SK-N-SH (cell line): ENCODE measurements around the gene ZSCAN21. TPM values are rescaled to one million over a fixed set of nuclear protein-coding genes. Genes with fewer than 3 reads are reported as not detected.

ENCODE experiments used
- CTCF ChIA-PET: fragments of 300-600, 350-600 bp; formaldehyde crosslinking; extraction: SDS; loops from one replicate; lab custom pipeline; 2021; lab: Yijun Ruan, JAX
- POLR2A ChIA-PET: fragments of 350-600 bp; sonication (Branson Sonifier 250); formaldehyde crosslinking; extraction: SDS; loops from one replicate; lab custom pipeline; 2020; ENCODE audit warnings: antibody characterized with exemption, inconsistent platforms; lab: Yijun Ruan, JAX
- DNase-seq: peaks from one replicate; pipeline ENCODE4 v3.0.0; 2012
- H2AFZ ChIP-seq: fragments of 200-600 bp; sonication (generic); 2 replicates; pipeline ENCODE4 v1.8.1; 2016; ENCODE audit warnings: antibody characterized with exemption, mild to moderate bottlenecking, low read depth
- H3F3A ChIP-seq: fragments of 200-600 bp; sonication (generic); replicated peaks from 2 replicates; pipeline ENCODE3; 2016; ENCODE audit warnings: antibody characterized with exemption, mild to moderate bottlenecking; ENCODE audit not compliant: insufficient read depth
- H3K27ac ChIP-seq, 2 experiments: fragments of 200-500 bp in 1 of 2; fragments of 200-600 bp in 1 of 2; sonication (Bioruptor generic) in 1 of 2; sonication (generic), shearing (Covaris generic) in 1 of 2; 2 replicates each; pipeline versions ENCODE4 v1.5.1 to v1.6.1; 2014 to 2016; ENCODE audit warnings: low read depth in 2 of 2, inconsistent platforms in 1 of 2, low read length in 1 of 2, mild to moderate bottlenecking in 1 of 2, mixed read lengths in 1 of 2
- H3K27me3 ChIP-seq: fragments of 200-600 bp; sonication (generic), shearing (Covaris generic); 2 replicates; pipeline ENCODE4 v1.6.1; 2016; ENCODE audit warnings: mixed run types; ENCODE audit not compliant: insufficient read depth
- H3K36me3 ChIP-seq, 2 experiments: fragments of 200-500 bp in 1 of 2; fragments of 200-600 bp in 1 of 2; sonication (Bioruptor generic) in 1 of 2; sonication (generic) in 1 of 2; replicated peaks in 1 of 2; 2 replicates each; pipeline versions ENCODE3 to v1.5.1; 2014 to 2016; ENCODE audit warnings: low read length in 1 of 2, mild to moderate bottlenecking in 1 of 2; ENCODE audit not compliant: insufficient read depth in 2 of 2, control insufficient read depth in 1 of 2
- H3K4me1 ChIP-seq, 2 experiments: fragments of 200-500 bp in 1 of 2; fragments of 200-600 bp in 1 of 2; sonication (Bioruptor generic) in 1 of 2; sonication (generic), shearing (Covaris generic) in 1 of 2; 2 replicates each; pipeline versions ENCODE4 v1.5.1 to v1.6.1; 2014 to 2016; ENCODE audit warnings: low read depth in 1 of 2, low read length in 1 of 2, mixed run types in 1 of 2; ENCODE audit not compliant: insufficient read depth in 2 of 2, control insufficient read depth in 1 of 2
- H3K4me2 ChIP-seq: fragments of 200-600 bp; sonication (generic), shearing (Covaris generic); 2 replicates; pipeline ENCODE4 v1.6.1; 2017; ENCODE audit warnings: mixed run types
- H3K4me3 ChIP-seq, 2 experiments: fragments of 200-500 bp in 1 of 2; fragments of 200-600 bp in 1 of 2; sonication (Bioruptor generic) in 1 of 2; sonication (generic), shearing (Covaris generic) in 1 of 2; 2 replicates each; pipeline versions ENCODE4 v1.5.1 to v1.8.1; 2014 to 2016; ENCODE audit warnings: low read depth in 2 of 2, inconsistent platforms in 1 of 2, low read length in 1 of 2, mild to moderate bottlenecking in 1 of 2, mixed read lengths in 1 of 2, moderate library complexity in 1 of 2
- H3K79me2 ChIP-seq: fragments of 200-600 bp; sonication (generic); 2 replicates; pipeline ENCODE4 v1.8.1; 2017; ENCODE audit warnings: mild to moderate bottlenecking; ENCODE audit not compliant: insufficient read depth
- H3K9ac ChIP-seq: fragments of 200-600 bp; sonication (generic); 2 replicates; pipeline ENCODE4 v1.6.1; 2017; ENCODE audit warnings: mixed run types
- H3K9me2 ChIP-seq: fragments of 200-600 bp; sonication (generic); 2 replicates; pipeline ENCODE4 v1.6.1; 2017; ENCODE audit warnings: mixed run types
- H3K9me3 ChIP-seq: fragments of 200-600 bp; sonication (generic); 2 replicates; pipeline ENCODE4 v1.6.1; 2017; ENCODE audit warnings: mixed run types, mild to moderate bottlenecking, moderate library complexity
- H4K20me1 ChIP-seq: fragments of 200-600 bp; sonication (generic); 2 replicates; pipeline ENCODE4 v1.6.1; 2017; ENCODE audit warnings: mild to moderate bottlenecking, mixed run types; ENCODE audit not compliant: insufficient read depth
- CHD2 ChIP-seq: fragments of 150-350 bp; IDR thresholded peaks from 2 replicates; pipeline ENCODE4 v1.6.1; 2018; ENCODE audit warnings: low read length; ENCODE audit not compliant: partially characterized antibody
- ELF1 ChIP-seq: IDR thresholded peaks from 2 replicates; pipeline ENCODE4 v1.4.0; 2012
- FOXJ3 ChIP-seq: sonication (generic); formaldehyde crosslinking; IDR thresholded peaks from 2 replicates; pipeline ENCODE4 v1.5.1; 2020; ENCODE audit warnings: mild to moderate bottlenecking, missing genetic modification reagents
- FOXM1 ChIP-seq: IDR thresholded peaks from 2 replicates; pipeline ENCODE4 v1.4.0; 2012; ENCODE audit warnings: low read depth, mild to moderate bottlenecking
- GATA2 ChIP-seq: sonication (generic); formaldehyde crosslinking; IDR thresholded peaks from 2 replicates; pipeline ENCODE4 v1.5.0; 2020; ENCODE audit warnings: mild to moderate bottlenecking, missing genetic modification reagents
- MXI1 ChIP-seq: IDR thresholded peaks from 2 replicates; pipeline ENCODE4 v1.6.1; 2012; ENCODE audit warnings: mild to moderate bottlenecking, low read depth, low read length, improper control_type of control experiment
- NFIC ChIP-seq: IDR thresholded peaks from 2 replicates; pipeline ENCODE4 v1.4.0; 2012; ENCODE audit warnings: borderline replicate concordance
- POLR2AphosphoS5 ChIP-seq: IDR thresholded peaks from 2 replicates; pipeline ENCODE4 v1.6.1; 2012; ENCODE audit warnings: low read depth, low read length
- RAD21 ChIP-seq: IDR thresholded peaks from 2 replicates; pipeline ENCODE4 v1.6.1; 2012; ENCODE audit warnings: mild to moderate bottlenecking, low read length
- RCOR1 ChIP-seq: fragments of 150-350 bp; IDR thresholded peaks from 2 replicates; pipeline ENCODE4 v1.6.1; 2017; ENCODE audit warnings: antibody characterized with exemption, low read length
- RXRA ChIP-seq: IDR thresholded peaks from 2 replicates; pipeline ENCODE4 v1.4.0; 2012; ENCODE audit warnings: low read depth, mild to moderate bottlenecking, borderline replicate concordance
- SIN3A ChIP-seq: IDR thresholded peaks from 2 replicates; pipeline ENCODE4 v1.6.1; 2012; ENCODE audit warnings: low read depth, mild to moderate bottlenecking, low read length, moderate library complexity, borderline replicate concordance
- TAF1 ChIP-seq: IDR thresholded peaks from 2 replicates; pipeline ENCODE4 v1.6.1; 2012; ENCODE audit warnings: low read depth, mild to moderate bottlenecking, low read length, moderate library complexity, borderline replicate concordance
- TCF12 ChIP-seq: IDR thresholded peaks from 2 replicates; pipeline ENCODE4 v1.4.0; 2012
- TEAD4 ChIP-seq: IDR thresholded peaks from 2 replicates; pipeline ENCODE4 v1.4.0; 2012; ENCODE audit warnings: mild to moderate bottlenecking, borderline replicate concordance; ENCODE audit not compliant: insufficient read depth
- YY1 ChIP-seq: IDR thresholded peaks from 2 replicates; pipeline ENCODE4 v1.4.0; 2012; ENCODE audit warnings: low read depth, mild to moderate bottlenecking
- WGBS: methylation state at CpG from one replicate; pipeline ENCODE4 v1.1.6; 2017; ENCODE audit warnings: low lambda C conversion rate; 5-methylcytosine and 5-hydroxymethylcytosine counted together
- polyA plus RNA-seq, 3 experiments: library from polyadenylated mRNA; depleted of rRNA; stranded (reverse); fragments of >200 nt; gene quantifications; 2 replicates each; pipeline ENCODE4 v1.2.3, GENCODE V29; 2012
- TF ChIP-seq, protein P1 (sequence below): fragments of 150-350 bp; IDR thresholded peaks from 2 replicates; pipeline ENCODE4 v1.6.1; 2017; ENCODE audit warnings: antibody characterized with exemption, low read length, low read depth, borderline replicate concordance
- TF ChIP-seq, protein P2 (sequence below): fragments of 200-600 bp; sonication (generic); IDR thresholded peaks from 2 replicates; pipeline ENCODE4 v1.6.1; 2017; ENCODE audit warnings: antibody characterized with exemption, mild to moderate bottlenecking, moderate library complexity
- TF ChIP-seq, protein P3 (sequence below): IDR thresholded peaks from 2 replicates; pipeline ENCODE4 v1.6.1; 2012; ENCODE audit warnings: mild to moderate bottlenecking, low read depth, low read length, moderate library complexity
- TF ChIP-seq, protein P4 (sequence below): IDR thresholded peaks from 2 replicates; pipeline ENCODE4 v1.4.0; 2012; ENCODE audit warnings: low read depth, borderline replicate concordance

The ZSCAN21 gene
- polyA plus RNA-seq, 1 of the 3 experiments (the other 2 are of a cell fraction), result 17.5 TPM

DNA sequence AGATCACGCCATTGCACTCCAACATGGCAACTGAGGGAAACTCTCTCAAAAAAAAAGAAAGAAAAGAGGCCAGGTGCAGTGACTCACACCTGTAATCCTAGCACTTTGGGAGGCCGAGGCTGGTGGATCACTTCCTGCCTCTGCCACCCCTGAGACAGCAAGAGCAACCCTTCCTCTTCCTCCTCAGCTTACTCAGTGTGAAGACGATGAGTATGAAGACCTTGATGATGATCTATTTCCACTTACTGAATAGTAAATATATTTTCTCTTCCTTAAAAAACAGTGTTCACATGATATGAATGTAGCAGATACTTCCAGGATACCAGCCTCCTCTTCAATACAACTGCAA lies 36.3 kb upstream of the ZSCAN21 start (continued):
- TF ChIP-seq, protein P1, sequence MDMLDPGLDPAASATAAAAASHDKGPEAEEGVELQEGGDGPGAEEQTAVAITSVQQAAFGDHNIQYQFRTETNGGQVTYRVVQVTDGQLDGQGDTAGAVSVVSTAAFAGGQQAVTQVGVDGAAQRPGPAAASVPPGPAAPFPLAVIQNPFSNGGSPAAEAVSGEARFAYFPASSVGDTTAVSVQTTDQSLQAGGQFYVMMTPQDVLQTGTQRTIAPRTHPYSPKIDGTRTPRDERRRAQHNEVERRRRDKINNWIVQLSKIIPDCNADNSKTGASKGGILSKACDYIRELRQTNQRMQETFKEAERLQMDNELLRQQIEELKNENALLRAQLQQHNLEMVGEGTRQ, result no peak

DNA sequence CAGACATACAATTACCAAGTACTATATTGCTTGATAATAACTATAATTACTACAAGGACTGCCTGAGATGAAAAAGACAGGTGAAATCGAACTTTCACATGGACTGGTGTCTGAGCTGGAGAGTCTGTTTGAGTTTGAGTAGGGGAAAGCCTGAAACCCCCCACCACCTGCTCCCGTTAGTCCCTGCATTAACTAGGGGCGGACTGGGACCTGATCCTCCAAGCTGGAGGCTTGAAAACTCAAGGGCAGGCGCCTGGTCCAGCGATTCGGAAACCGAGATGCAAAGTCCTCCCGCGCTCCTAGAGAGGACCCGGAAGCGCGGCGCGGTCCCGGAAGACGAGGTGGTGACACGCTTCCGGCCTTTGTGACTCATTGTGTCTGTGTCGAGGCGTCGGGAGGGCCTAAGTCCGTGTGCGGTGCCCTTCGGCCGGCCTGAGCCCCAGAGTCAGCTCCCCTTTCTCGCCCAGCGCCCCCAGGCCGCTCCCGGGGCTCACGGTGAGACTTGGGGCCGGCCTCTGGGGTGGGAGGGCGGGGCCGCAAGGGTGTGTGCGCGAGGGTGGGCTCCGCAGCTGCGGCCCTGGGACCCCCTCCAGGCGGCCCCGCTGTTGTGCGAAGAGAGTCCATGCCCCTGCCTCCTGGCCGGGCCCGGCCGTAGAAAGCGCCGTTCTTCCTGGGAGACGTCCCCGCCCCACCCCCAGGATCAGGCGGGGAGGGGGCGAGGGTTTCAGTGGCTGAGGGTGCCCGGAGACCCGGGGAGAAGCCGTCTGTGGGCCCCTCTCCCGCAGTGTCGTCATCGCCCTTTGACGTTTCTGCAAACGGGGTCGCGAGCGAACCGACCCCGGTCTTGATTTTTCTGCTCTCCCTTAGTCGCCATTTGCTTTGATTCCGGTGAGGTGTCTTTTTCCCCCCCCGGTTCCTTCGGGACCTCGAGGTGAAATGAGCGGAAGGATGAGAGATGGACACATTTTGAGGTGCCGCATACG lies 34.1 kb upstream of the ZSCAN21 start, which contains the start of gene ZKSCAN1:
Gene ZKSCAN1, plus strand, starts transcription at position 365 of the 983 bp plus-strand sequence. CDS start 7,911 bp downstream, outside the sequence.
- Histone ChIP-seq H3K27ac (peak within 1 kb of the TSS; percentile 78 to 85), H3K36me3 (peaks cover 5 to 7% of the 10 kb centered on the region in 2 experiments), H3K4me1 (peaks cover 0 to 12% of the 10 kb centered on the region in 2 experiments; a peak in 3 of 4 replicates), H4K20me1 (peaks cover 39% of the 10 kb centered on the region), H3K9ac (peak within 1 kb of the TSS; percentile 99), H3K9me3 (no peaks in the 10 kb centered on the region), H3K27me3 (no peaks in the 10 kb centered on the region), H3K9me2 (no peaks in the 10 kb centered on the region), H3K4me2 (peak within 1 kb of the TSS; percentile 76), H3K4me3 (peak within 1 kb of the TSS; percentile 78 to 89), H2AFZ (peak within 1 kb of the TSS; percentile 100), H3F3A (no peaks in the 10 kb centered on the region), H3K79me2 (peaks cover 50% of the 10 kb centered on the region)
- DNase-seq, result peak; percentile 98
- POLR2A ChIA-PET, result interaction anchor here (0.7 to 3.5 kb wide), 17 partner anchors 10 to 399 kb away, joined by 3 to 24 read pairs (median 4); partner anchors contain the start of genes AP4M1, GPC2, MCM7 and ZSCAN21
- 3% methylated on average over 45 of the region's 70 CpGs for WGBS
- CTCF ChIA-PET, result interaction anchor here (0.7 to 7.3 kb wide), 9 partner anchors 18 to 117 kb away, joined by 3 to 59 read pairs (median 5); partner anchors contain the start of gene ZSCAN21
- TF ChIP-seq, protein P1, result no peak
- TF ChIP-seq TEAD4, result no peak
- TF ChIP-seq TAF1, result peak; percentile 99
- TF ChIP-seq POLR2AphosphoS5, result peak; percentile 96
- TF ChIP-seq GATA2 (CRISPR knock-in tag), result no peak
- TF ChIP-seq, protein P2, sequence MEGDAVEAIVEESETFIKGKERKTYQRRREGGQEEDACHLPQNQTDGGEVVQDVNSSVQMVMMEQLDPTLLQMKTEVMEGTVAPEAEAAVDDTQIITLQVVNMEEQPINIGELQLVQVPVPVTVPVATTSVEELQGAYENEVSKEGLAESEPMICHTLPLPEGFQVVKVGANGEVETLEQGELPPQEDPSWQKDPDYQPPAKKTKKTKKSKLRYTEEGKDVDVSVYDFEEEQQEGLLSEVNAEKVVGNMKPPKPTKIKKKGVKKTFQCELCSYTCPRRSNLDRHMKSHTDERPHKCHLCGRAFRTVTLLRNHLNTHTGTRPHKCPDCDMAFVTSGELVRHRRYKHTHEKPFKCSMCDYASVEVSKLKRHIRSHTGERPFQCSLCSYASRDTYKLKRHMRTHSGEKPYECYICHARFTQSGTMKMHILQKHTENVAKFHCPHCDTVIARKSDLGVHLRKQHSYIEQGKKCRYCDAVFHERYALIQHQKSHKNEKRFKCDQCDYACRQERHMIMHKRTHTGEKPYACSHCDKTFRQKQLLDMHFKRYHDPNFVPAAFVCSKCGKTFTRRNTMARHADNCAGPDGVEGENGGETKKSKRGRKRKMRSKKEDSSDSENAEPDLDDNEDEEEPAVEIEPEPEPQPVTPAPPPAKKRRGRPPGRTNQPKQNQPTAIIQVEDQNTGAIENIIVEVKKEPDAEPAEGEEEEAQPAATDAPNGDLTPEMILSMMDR, result no peak
- TF ChIP-seq, protein P3, sequence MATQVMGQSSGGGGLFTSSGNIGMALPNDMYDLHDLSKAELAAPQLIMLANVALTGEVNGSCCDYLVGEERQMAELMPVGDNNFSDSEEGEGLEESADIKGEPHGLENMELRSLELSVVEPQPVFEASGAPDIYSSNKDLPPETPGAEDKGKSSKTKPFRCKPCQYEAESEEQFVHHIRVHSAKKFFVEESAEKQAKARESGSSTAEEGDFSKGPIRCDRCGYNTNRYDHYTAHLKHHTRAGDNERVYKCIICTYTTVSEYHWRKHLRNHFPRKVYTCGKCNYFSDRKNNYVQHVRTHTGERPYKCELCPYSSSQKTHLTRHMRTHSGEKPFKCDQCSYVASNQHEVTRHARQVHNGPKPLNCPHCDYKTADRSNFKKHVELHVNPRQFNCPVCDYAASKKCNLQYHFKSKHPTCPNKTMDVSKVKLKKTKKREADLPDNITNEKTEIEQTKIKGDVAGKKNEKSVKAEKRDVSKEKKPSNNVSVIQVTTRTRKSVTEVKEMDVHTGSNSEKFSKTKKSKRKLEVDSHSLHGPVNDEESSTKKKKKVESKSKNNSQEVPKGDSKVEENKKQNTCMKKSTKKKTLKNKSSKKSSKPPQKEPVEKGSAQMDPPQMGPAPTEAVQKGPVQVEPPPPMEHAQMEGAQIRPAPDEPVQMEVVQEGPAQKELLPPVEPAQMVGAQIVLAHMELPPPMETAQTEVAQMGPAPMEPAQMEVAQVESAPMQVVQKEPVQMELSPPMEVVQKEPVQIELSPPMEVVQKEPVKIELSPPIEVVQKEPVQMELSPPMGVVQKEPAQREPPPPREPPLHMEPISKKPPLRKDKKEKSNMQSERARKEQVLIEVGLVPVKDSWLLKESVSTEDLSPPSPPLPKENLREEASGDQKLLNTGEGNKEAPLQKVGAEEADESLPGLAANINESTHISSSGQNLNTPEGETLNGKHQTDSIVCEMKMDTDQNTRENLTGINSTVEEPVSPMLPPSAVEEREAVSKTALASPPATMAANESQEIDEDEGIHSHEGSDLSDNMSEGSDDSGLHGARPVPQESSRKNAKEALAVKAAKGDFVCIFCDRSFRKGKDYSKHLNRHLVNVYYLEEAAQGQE, result peak; percentile 79
- TF ChIP-seq, protein P4, sequence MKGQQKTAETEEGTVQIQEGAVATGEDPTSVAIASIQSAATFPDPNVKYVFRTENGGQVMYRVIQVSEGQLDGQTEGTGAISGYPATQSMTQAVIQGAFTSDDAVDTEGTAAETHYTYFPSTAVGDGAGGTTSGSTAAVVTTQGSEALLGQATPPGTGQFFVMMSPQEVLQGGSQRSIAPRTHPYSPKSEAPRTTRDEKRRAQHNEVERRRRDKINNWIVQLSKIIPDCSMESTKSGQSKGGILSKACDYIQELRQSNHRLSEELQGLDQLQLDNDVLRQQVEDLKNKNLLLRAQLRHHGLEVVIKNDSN, result no peak
- no peak for TF ChIP-seq NFIC
- peak; percentile 99 for TF ChIP-seq ELF1
- TF ChIP-seq FOXM1, result no peak
- no peak; the same call in 1 of the 2 replicates for TF ChIP-seq RAD21
- peak; percentile 95; the same call in 1 of the 2 replicates for TF ChIP-seq SIN3A
- TF ChIP-seq CHD2, result no peak
- no peak for TF ChIP-seq RXRA
- TF ChIP-seq MXI1, result peak; percentile 52
- no peak for TF ChIP-seq RCOR1
- no peak for TF ChIP-seq TCF12
- peak; percentile 43; the same call in 1 of the 2 replicates for TF ChIP-seq FOXJ3 (CRISPR knock-in tag)
- peak; percentile 56; the same call in 1 of the 2 replicates for TF ChIP-seq YY1
